ENCODE measurements around the gene SAMD5. TPM values are rescaled to one million over a fixed set of nuclear protein-coding genes. Genes with fewer than 3 reads are reported as not detected.

The SAMD5 gene
- total and polyA plus RNA-seq, 2 of the 8 experiments (the other 6 are each of a cell fraction or from before 2014, with no cell fraction given) = 0.02 to 0.04 TPM

GRCh38 chr6:147569788-147570187, 61.3 kb downstream of the SAMD5 start:
- CTCF ChIA-PET (ENCODE audit: partially characterized antibody) = no interaction called here
- Histone ChIP-seq H2BK5ac (ENCODE audit: low read depth, low read length) (no peak overlapping the region), H2AFZ (ENCODE audit: low read length) (no peak overlapping the region), H3K18ac (ENCODE audit: extremely low read depth, low read length) (no peak overlapping the region), H3K4ac (replicated peaks; ENCODE audit: insufficient read length, low read depth, low read length) (no peak overlapping the region), H2BK120ac (replicated peaks; ENCODE audit: low read depth, low read length) (no peak overlapping the region), H4K5ac (ENCODE audit: insufficient read length, low read depth, low read length) (no peak overlapping the region), H2AK5ac (ENCODE audit: low read depth, low read length) (no peak overlapping the region), H3K79me2 (ENCODE audit: control insufficient read depth in 1 of 2, insufficient read depth in 2 of 2, low read length in 2 of 2) (no peaks in the 10 kb centered on the region), H2BK15ac (ENCODE audit: low read length) (no peak overlapping the region), H4K8ac (ENCODE audit: extremely low read depth, insufficient read depth, low read length) (no peak overlapping the region), H4K91ac (replicated peaks; ENCODE audit: insufficient read length, low read length) (no peak overlapping the region), H3K36me3 (ENCODE audit: control insufficient read depth in 2 of 4, insufficient read depth in 4 of 4, low read length in 3 of 4) (no peaks in the 10 kb centered on the region), H3K9me3 (ENCODE audit: insufficient read depth in 2 of 2, low read depth in 1 of 2, low read length in 1 of 2) (no peaks in the 10 kb centered on the region), H3K23ac (ENCODE audit: insufficient read length) (no peak overlapping the region), H3K9ac (replicated peaks in 1 of 4; ENCODE audit: extremely low read depth in 1 of 4, low read depth in 3 of 4, low read length in 3 of 4) (no peak overlapping the region), H3K14ac (ENCODE audit: insufficient read length) (no peak overlapping the region), H3K27ac (ENCODE audit: low read depth, low read length) (no peak overlapping the region), H2BK12ac (ENCODE audit: low read depth, low read length) (no peak overlapping the region), H3K4me2 (ENCODE audit: insufficient read depth in 1 of 2, low read depth in 2 of 2, low read length in 2 of 2) (no peak overlapping the region), H3K27me3 (replicated peaks in 1 of 4; ENCODE audit: control insufficient read depth in 3 of 4, extremely low read depth in 1 of 4, insufficient read depth in 3 of 4, low read length in 3 of 4) (no peaks in the 10 kb centered on the region), H2BK20ac (ENCODE audit: low read length) (no peak overlapping the region), H3K4me1 (replicated peaks in 1 of 4; ENCODE audit: control insufficient read depth in 3 of 4, insufficient read depth in 4 of 4, low read length in 3 of 4) (no peaks in the 10 kb centered on the region), H3K4me3 (ENCODE audit: extremely low read depth in 1 of 4, insufficient read depth in 2 of 4, low read depth in 3 of 4, low read length in 4 of 4) (no peak overlapping the region), H3K79me1 (ENCODE audit: low read depth, low read length) (no peaks in the 10 kb centered on the region), H3K23me2 (ENCODE audit: low read depth, low read length) (no peaks in the 10 kb centered on the region), H3K56ac (replicated peaks; ENCODE audit: insufficient read length, low read depth, low read length) (no peak overlapping the region), H4K20me1 (replicated peaks in 1 of 2; ENCODE audit: control insufficient read depth in 1 of 2, insufficient read depth in 2 of 2, low read length in 2 of 2) (no peaks in the 10 kb centered on the region)
- FAIRE-seq = no peak
- 93% methylated on average over 7 of the region's 7 CpGs; no CpG with 5 or more reads in 1 of the 2 experiments for WGBS, 2 experiments (ENCODE audit: extremely low coverage in 1 of 2, insufficient coverage in 1 of 2, insufficient read length in 1 of 2, insufficient replicate concordance in 2 of 2, low coverage in 1 of 2, low lambda C conversion rate in 2 of 2, missing lambda C conversion rate in 1 of 2)
- no peak for DNase-seq (ENCODE audit: low read depth in 1 of 2, low spot score in 2 of 2)
- TF ChIP-seq USF2 (IDR thresholded peaks at IDR 0.05; ENCODE audit: low read length) (no peak), RNF2 (IDR thresholded peaks at IDR 0.05; ENCODE audit: borderline replicate concordance, low read depth, low read length, missing control alignments, poor library complexity, severe bottlenecking) (no peak), KDM4A (IDR thresholded peaks at IDR 0.05; ENCODE audit: low read depth, low read length, severe bottlenecking) (no peak), SUZ12 (IDR thresholded peaks at IDR 0.05; ENCODE audit: low read length) (no peak), FOSL1 (IDR thresholded peaks at IDR 0.05; ENCODE audit: insufficient read depth, low read depth, low read length) (no peak), SP4 (IDR thresholded peaks at IDR 0.05; ENCODE audit: low read length) (no peak), GABPA (IDR thresholded peaks at IDR 0.05; ENCODE audit: borderline replicate concordance, insufficient read depth, low read length) (no peak), CTCF (IDR thresholded peaks at IDR 0.05; ENCODE audit: control extremely low read depth in 1 of 3, insufficient read depth in 1 of 3, low read depth in 1 of 3, low read length in 3 of 3) (no peak), HDAC2 (IDR thresholded peaks at IDR 0.05; ENCODE audit: borderline replicate concordance in 1 of 2, low read depth in 2 of 2, low read length in 2 of 2) (no peak)
- POLR2A ChIA-PET (ENCODE audit: partially characterized antibody) = no interaction called here

Measured in H1 (cell line).